ENCODE measurements around the gene GNPDA2.

GNPDA2 gene

DNA sequence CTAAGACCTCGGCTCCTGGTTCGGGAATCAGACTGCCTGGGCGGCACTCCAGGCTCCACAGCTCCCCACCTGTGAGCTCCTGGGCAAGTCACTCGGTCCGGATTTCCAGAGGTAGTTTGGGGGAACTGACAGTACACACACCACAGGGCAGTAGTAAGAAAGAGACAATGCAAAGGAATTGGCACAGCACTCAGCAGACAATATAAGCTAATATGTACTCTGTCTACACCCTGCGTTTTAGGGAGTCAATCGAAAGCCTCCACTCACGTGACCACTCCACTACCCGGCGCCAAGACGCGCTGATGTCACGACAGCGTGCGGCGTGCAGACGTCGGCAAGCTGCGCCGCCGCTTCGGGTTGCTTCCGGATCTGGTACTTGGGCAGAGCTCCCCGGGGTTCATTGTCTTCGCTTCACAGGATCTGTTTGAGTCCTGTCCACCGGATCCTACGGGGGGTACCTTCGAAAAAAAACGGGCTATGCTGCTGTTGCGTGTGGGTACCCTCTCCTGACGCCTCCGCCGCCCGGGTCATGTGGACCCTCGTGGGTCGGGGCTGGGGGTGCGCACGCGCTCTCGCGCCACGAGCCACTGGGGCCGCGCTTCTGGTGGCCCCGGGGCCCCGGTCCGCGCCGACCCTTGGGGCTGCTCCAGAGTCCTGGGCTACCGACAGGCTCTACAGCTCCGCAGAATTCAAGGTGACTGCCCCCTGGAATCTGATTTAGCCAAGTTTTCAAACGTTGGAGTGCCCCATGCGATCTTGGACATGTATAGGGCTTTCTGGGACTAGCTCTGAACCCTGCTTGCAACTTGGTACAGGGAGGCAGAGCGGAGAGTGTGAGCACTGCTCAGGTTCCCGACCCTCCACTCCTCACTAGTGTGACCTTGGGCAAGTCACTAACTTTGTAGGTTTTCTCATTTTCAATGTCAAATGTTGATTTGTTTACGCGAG is 48.0 kb downstream of the GNPDA2 start, which contains the start of gene GUF1:
Gene GUF1 (plus strand): TSS at position 327 of the 948 bp plus-strand sequence. CDS start 203 bp downstream, at position 530.
- DNase-seq (ENCODE audit: low read depth), result peak; percentile 69

DNA sequence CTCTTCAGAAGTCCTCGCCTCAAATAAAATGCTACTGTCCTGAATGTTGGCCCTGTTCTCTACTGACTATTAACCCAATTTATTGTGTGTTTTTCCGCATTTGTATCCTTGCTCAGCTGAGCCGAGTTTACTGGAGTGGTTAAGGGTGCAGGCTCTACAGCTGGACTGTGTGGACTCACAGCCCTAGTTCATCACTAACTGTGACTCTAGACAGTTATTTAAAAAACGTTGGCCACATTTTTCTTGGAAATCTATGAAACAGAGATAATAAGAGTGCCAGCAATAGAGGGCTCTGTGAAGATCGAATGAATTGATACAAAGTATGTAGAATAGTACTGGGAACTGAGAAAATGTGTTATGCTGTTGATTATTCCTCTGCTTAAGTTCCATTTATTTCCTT is 51.0 kb downstream of the GNPDA2 start:
- DNase-seq (ENCODE audit: low read depth), result no peak

DNA sequence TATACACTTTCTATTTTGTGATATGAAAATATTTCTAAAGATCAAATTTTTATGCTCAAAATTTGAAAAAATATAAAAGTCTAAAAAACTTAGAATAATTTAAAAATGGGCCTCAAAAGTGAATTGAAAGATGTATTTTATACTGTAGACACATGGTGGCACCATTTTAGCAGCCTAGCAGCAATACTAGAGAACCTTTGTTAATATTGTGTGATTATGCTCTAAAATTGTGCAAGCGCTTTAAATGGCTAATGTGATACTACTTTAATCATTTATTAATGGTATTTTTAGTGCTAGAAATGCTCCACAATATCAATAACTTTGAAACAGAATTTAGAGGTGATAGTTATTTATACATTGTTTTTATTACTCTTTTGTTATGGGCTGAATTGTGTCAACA is 51.9 kb downstream of the GNPDA2 start:
- DNase-seq (ENCODE audit: low read depth), result no peak

DNA sequence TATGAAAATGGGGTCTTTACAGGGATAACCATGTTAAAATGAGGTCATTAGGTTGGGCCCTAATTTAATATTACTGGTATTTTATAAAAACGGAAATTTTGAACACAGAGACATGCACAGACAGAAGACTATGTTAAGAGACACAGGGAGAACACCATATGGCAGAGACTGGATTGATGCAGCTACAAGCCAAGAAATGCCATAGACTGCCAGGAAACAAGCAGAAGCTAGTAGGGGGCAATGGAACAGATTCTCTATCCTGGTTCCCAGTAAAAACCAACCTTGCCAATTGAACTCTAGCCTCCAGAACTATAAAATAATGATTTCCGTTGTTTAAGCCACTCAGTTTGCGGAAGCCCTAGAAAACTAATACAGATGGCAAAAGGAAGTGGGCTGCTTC is 54.7 kb downstream of the GNPDA2 start:
- DNase-seq (ENCODE audit: low read depth), result no peak

DNA sequence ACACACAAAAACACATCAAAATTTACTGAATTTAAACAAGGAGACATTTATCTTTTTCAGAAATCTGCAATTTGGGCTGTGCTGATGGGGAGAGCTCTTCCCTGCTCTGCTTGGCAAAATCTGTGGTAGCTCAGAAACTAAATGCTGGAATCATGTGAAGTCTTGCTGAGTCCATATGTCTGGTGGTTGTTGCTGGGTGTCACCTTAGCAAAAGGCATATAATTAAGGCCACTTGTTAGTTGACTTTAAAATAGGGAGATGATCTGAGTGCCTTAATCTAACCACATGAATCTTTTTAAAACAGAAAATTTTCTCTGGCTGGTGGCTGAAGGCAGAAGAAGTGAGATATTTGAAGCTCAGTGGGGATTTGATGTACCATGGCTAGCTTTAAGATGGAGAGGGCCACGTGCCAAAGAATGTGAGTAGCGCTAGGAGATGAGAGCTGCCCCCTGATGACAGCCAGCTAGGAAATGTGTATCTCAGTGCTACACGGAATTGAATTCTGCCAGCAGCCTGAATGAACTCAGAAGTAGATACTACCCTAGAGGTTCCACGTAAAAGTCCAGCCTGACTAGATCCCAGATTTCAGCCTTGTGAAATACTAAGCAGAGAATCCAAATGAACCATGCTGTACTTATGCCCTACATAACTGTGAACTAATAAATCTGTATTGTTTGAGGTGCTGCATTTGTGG is 55.7 kb downstream of the GNPDA2 start:
- DNase-seq (ENCODE audit: low read depth), result no peak

DNA sequence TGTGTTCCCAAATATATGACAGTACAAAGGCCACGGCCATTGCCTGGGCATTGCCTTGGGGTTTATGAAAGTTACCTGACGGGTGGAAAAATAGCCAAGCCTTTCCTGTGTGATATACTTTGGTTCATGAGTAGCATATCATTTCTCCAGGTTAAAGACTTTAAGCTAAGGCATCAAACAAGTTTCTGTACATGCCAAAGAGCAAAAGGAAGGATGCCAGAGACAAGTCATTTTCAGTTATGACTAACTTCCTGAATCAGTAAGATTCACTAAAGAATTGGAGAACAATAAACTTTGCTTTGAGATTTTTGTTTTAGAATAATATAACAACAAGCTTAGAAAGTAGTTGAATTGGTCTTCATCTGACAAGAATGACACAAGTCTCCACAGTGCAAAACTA is 57.8 kb downstream of the GNPDA2 start:
- DNase-seq (ENCODE audit: low read depth), result no peak

DNA sequence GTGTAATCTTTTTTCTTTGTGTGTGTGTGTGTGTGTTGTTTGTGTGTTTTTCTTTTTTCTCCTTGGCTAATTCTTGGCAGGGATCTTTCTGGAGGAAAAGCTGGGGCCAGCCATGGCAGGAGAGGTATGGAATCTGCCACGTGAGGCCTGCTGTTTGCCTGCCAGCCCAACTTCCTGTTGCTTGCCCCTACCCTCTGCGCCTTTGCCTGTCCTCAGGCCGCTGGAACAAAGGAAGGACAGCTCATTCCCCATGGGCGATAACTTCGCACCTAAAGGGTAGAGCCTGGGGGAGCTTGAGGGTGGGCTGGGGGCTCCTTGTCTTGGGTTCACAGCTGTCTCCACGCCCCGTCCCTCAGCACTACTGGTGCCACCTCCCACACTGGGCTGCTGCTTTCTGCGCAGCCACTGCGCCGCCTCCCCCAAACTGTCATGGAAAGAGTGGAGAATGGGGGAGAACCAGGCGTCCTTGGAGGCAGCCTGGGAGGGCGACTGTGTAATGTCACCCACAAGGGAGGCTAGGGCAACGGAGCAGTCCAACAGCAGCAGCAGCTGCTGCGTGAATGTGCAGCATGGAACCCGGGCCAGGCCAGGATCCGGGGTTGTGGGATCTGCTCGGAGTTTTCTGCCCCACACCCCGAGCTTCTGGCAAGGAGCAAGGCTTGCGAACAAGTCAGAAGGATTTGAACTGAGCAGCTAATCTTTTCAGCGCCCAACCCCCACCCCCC is 62.7 kb downstream of the GNPDA2 start:
- DNase-seq (ENCODE audit: low read depth), result no peak

DNA sequence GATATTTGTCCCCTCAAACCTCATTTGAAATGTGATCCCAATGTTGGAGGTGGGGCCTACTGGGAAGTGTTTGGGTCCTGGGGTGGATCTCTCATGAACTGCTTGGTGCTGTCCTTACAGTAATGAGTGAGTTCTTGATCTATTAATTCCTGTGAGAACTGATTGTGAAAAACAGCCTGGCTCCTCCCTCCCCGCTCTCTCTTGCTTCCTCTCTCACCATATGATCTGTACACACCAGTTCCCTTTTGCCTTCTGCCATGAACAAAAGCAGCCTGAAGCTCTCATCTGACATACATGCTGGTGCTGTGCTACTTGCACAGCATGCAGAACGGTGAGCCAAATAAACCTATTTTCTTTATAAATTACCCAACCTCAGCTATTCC is 63.7 kb downstream of the GNPDA2 start:
- no peak for DNase-seq (ENCODE audit: low read depth)

DNA sequence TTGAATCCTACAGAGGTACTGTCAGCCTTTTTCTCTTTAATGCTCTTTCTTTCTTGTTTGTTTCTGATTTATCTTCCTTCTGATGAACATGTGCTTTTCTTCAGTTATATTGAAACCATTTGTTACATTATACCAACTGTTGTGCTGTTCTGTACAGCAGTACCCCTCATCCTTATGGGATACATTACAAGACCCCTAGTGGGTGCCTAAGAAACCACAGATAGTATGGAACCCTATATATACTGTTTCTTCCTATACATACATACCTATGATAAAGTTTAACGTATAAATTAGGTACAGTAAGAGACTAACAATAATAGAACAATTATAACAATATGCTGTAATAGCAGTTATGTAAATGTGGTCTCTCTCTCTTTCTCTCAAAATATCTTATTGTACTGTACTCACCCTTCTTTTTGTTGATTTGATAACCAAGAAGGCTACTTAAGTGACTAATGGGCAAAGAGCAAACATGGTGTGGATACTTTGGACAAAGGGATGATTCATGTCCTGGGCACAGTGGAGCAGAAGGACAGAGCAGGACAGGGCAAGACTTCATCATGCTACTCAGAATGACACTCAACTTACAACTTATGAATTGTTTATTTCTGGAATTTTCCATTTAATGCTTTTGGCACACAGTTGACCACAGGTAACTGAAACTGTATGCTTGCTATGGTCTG is 64.3 kb downstream of the GNPDA2 start:
- no peak for DNase-seq (ENCODE audit: low read depth)

DNA sequence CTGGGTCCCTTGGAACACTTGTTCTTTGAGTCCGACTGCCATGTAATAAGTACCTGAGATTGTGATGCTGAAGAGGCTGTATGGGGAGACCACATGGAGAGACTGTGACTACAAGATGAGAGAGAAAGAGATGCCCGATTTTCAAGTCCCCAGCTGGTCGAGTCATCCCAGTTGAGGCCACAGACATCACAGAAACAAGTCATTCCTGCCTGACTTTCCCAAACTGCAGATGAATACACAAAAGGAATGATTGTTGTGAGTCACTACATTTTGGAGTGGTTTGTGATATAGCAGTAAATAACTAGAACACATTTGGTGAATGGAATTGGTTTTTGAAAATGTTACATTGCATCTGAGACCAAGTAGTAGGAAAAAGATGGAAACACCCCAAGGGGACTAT is 66.0 kb downstream of the GNPDA2 start:
- no peak for DNase-seq (ENCODE audit: low read depth)

DNA sequence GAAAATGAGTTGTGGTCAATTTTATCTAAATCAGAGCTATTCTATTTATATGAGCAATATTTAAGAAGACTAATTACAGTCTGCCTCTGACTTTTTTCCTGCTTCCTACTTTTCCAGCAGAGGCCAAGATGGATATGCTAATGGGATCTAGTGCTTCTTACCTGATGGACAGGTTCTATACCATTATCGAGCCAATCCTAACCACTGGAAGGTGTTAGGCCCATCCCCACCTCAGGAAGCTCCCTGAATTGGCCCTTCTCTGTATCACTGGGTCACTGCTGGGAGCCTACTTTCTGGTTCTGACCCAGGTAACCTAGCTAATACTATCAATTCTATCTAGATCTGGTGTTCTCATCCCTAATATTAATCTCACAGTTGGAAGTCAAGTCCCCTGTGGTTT is 74.4 kb downstream of the GNPDA2 start:
- DNase-seq (ENCODE audit: low read depth), result no peak
